GM10266 (cell line): Measurements from ENCODE around the gene CD2AP.

ENCODE experiments used
- DNase-seq: peaks from one replicate; pipeline ENCODE4 v3.0.0; 2012; ENCODE audit errors: extremely low spot score
- TF ChIP-seq, protein P1 (sequence below): IDR thresholded peaks from 2 replicates; pipeline ENCODE4 v1.5.1; 2012; ENCODE audit warnings: mild to moderate bottlenecking, low read depth; ENCODE audit not compliant: control insufficient read depth, insufficient read depth; ENCODE audit errors: missing control alignments

Gene CD2AP

GRCh38 chr6:47653706-47654105 lies 176.1 kb downstream of the CD2AP start:
- no peak for DNase-seq
- TF ChIP-seq, protein P1, sequence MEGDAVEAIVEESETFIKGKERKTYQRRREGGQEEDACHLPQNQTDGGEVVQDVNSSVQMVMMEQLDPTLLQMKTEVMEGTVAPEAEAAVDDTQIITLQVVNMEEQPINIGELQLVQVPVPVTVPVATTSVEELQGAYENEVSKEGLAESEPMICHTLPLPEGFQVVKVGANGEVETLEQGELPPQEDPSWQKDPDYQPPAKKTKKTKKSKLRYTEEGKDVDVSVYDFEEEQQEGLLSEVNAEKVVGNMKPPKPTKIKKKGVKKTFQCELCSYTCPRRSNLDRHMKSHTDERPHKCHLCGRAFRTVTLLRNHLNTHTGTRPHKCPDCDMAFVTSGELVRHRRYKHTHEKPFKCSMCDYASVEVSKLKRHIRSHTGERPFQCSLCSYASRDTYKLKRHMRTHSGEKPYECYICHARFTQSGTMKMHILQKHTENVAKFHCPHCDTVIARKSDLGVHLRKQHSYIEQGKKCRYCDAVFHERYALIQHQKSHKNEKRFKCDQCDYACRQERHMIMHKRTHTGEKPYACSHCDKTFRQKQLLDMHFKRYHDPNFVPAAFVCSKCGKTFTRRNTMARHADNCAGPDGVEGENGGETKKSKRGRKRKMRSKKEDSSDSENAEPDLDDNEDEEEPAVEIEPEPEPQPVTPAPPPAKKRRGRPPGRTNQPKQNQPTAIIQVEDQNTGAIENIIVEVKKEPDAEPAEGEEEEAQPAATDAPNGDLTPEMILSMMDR, result no peak

- no peak for DNase-seq
- TF ChIP-seq, protein P1, result no peak
These were observed 176.7 kb downstream of the CD2AP start for GRCh38 chr6:47654255-47654654.

DNA sequence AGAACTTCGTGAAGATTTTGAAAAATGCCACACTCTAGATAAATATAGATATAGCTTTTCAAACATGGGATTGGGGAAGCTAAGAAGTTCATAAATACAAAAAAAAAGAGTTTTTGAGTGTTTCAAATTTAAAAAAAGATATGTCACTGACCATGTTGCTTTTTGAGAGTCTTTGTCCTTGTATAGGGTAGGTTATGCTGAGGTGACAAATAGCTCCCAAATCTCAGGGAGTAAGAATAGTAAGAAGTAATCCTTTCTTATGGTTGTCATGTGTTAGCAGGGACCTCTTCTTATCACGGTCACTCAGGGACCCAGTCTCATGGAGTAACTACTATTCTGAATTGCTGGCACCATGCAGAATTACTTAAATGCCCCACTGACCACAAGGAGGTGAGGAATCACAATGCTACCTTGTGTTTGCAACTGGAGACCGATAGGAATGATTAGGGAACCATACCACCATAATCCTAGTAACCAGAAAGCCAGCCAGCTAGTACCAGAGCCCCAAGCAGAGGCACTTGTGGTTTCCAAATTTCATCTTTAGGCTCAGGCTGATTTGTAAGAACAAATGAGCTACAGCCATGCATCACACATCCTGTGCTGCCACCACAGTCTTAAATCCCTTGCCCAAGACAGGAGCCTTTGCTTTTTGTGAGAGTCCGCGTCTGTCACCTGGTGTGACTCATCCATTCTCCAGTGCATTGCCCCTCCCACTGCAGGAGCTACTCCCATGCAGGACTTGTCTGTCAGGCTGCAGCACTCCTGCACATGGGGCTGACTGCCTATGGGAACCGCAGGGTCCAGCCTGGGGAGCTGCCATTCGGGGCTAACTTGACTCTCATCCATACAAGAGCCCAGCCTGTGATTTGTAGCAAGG lies 178.4 kb downstream of the CD2AP start:
- no peak for DNase-seq
- TF ChIP-seq, protein P1, result no peak

DNA sequence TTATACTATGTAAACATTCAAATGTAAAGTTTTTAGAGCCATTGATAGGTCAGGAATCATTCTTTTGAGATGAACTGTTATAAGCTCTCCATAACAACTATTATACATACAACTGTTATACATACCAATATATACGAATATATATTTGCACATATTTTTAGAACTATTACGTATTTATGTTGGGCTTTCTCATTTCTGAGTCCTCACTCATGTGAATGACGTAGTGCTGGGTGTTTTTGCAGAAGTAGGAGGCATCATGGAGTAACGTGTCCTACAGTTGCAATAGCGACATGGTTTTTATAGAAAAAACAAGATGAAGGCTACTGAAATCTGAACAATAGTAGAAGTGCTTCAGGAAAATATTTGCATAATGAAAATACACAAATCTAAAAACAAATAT lies 184.4 kb downstream of the CD2AP start:
- TF ChIP-seq, protein P1, result no peak

GRCh38 chr6:47663462-47664216 lies 186.1 kb downstream of the CD2AP start:
- DNase-seq, result no peak
- TF ChIP-seq, protein P1, result no peak

More for the DNA sequence above, 184.4 kb downstream of the CD2AP start:
- no peak for DNase-seq

DNA sequence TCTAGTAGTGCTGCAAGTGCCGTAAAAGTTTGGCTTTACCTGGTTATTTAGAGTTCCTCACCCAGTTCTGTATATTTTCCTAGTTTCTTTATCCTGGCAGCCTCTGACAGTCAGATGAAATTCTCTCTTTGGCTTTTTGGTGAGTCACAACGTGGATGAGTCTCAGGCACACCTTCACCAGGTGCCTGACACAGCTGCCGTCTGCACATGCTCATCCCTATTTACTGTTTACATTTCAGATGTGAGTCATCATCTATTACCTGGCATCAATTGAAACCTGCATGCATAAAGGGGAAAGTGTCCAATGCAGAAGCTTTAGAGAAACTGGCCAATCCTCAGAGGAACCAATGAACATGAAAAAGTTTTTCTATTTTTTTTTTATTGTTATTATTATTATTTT lies 187.5 kb downstream of the CD2AP start:
- TF ChIP-seq, protein P1, result no peak
- DNase-seq, result no peak
